Stimulated activated CD4-positive, alpha-beta T cell treated with anti-CD3 and anti-CD28 coated beads, Interleukin-1b, Interleukin-23, amount 100 ng/mL, for 4 hours (primary cell): Measurements from ENCODE around the gene TAS1R3.
A peak's percentile ranks its signal among the peaks of the same experiment; 100 is the strongest.
"Not testable (repeated sequence)": the region's sequence is repeated elsewhere in the genome, so short reads cannot be mapped to it uniquely, and the experiment has no call there.

Experiments used
- DNase-seq, 2 donors: peaks; one replicate each; pipeline ENCODE4 v3.0.0-alpha.2; 2020; ENCODE audit warnings: low read depth in 2 of 2

Gene TAS1R3

DNA sequence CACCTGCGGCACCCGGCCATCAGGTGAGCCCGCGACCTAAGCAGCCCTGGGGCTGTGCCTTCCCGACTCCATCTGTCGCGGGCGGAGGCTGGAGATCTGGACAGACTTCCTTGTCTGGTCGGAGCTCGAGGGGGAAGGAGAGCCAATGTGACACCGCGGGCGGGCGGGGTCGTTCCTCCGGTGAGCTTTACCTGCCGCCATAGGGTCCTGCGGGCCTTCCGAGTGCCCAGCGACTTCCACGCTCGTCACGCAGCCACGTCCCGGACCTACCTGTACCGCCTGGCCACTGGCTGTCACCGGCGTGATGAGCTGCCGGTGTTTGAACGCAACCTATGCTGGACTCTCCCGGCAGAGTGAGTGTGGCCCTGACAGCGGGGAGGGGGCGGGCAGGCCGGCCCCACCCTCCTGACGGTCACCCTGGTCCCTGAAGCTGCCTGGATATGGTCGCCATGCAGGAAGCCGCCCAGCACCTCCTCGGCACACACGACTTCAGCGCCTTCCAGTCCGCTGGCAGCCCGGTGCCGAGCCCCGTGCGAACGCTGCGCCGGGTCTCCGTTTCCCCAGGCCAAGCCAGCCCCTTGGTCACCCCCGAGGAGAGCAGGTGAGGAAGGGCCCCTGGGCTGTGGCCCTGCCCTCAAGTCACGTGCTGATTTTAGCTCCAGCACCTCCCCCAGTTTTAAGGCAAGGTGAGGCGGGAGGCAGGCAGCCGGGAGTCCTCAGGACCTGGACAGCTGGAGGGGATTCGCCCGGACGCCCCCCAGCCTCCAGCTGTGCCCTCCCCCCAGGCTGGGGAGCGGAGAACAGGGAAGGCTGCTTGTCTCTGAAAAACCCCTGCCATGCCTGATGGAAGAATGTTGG lies 21.6 kb upstream of the TAS1R3 start:
- DNase-seq, result peak in 1 of 2 donors; percentile 21

DNA sequence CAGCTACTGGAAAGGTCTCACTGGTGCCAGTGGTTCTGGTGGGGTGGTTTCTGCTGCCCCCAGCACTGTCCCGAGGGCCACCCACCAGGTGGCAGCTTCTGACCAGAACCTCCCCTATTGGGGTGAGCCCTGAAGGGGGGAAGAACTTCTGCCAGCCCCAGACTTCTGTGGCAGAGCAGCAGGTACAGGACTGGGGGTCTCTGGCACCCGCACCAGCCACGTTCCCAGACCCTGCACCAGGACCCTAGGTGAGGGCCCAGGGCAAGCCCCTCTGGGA lies 21.0 kb upstream of the TAS1R3 start:
- no peak for DNase-seq

- no peak for DNase-seq
Observed at GRCh38 chr1:1310476-1311053, 20.5 kb upstream of the TAS1R3 start.

- no peak for DNase-seq
Observed at GRCh38 chr1:1311107-1312104, 19.7 kb upstream of the TAS1R3 start.

GRCh38 chr1:1312450-1313314 lies 18.4 kb upstream of the TAS1R3 start:
- no peak for DNase-seq

DNA sequence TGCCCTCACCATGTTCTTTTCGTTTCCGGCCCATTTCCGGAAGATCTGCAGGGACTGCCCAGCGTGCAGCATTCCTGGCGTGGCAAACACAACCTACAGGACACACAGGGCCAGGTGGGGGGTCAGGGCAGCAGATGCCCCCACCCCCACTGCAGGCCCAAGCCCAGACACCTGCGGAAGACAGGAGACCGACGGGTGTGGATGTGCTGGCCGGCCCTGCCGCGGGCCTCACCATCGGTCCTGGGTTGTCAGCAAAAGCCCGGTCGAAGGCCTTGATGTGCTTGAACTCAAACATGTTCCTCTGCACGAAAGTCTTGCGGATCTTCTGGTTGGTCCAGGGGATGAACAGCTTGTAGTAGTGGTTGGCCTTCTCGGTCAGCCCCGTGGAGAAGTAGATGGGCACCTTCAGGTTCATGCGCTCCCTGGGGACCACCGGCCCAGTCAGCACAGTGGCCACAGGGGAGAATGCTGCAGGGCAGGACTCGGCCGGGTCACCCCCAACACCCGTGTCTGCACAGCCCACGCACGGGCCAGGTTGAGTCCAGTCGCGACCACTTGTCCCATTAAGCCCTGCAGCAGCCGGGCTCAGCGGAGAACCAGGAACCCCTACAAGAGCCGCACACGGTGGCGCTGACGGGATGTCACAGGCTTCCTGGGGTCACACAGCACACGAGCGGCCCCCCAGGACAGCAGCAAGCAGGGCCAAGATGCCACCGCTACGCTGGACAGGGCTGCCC lies 17.4 kb upstream of the TAS1R3 start:
- no peak for DNase-seq

DNA sequence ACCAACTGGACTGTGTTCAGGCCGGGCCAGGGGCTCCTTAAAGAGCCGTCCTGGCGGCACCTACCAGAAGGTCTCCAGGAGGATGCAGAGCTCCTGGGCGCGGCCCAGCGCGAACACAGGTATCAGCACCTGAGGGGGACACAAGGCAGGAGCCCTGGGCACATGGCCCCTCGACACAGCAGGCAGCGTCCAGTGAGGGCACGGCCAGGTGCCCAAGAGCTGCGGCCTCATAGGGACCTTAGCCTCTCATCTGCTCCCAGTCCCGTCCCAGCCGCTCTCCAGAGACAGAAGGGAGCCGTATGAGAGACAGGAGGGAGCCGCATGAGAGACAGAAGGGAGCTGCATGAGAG lies 16.9 kb upstream of the TAS1R3 start:
- no peak for DNase-seq

GRCh38 chr1:1314678-1315335 lies 16.3 kb upstream of the TAS1R3 start:
- no peak for DNase-seq

- no peak for DNase-seq
Observed at GRCh38 chr1:1315435-1315954, 15.6 kb upstream of the TAS1R3 start.

- DNase-seq, result not testable (repeated sequence)
Observed at GRCh38 chr1:1316199-1316598, 14.9 kb upstream of the TAS1R3 start.

DNA sequence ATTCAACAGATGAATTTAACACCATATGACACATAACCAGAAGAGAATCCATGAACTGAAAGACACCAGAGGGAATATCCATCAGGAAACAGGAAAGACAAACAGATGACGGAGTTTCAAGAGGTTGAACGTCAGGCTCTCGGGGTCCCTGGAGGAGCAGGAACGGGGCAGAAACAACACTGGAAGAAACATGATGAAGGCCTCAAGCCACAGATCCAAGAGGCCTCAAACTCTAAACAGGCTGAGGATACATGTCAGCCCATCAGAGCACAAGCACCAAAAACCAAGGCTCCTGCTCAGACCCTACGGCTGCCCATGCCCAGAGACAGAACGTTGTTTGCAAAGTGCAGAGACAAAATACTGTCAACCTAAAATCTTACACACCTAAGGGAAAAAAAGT lies 13.7 kb upstream of the TAS1R3 start:
- no peak for DNase-seq

DNA sequence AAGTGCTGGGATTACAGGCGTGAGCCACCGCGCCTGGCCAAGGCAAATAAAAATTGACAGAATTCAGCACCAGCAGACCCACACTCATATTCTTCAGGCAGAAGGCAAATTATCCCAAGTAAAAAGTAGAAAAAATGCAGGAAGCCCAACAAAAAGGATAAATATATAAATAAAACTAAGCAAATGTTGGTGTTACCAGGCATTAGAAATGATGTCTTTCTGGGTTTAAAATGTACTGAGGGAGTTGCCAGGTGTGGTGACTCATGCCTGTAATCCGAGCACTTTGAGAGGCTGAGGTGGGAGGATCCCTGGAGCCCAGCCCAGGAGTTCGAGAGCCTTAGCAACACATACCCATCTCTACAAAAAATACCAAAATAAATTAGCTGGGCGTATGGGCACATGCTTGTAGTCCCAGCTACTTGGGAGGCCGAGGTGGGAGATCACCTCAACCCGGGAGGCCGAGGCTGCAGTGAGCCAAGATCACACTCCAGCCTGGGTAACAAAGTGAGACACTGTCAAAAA lies 12.9 kb upstream of the TAS1R3 start:
- DNase-seq, result no peak

DNA sequence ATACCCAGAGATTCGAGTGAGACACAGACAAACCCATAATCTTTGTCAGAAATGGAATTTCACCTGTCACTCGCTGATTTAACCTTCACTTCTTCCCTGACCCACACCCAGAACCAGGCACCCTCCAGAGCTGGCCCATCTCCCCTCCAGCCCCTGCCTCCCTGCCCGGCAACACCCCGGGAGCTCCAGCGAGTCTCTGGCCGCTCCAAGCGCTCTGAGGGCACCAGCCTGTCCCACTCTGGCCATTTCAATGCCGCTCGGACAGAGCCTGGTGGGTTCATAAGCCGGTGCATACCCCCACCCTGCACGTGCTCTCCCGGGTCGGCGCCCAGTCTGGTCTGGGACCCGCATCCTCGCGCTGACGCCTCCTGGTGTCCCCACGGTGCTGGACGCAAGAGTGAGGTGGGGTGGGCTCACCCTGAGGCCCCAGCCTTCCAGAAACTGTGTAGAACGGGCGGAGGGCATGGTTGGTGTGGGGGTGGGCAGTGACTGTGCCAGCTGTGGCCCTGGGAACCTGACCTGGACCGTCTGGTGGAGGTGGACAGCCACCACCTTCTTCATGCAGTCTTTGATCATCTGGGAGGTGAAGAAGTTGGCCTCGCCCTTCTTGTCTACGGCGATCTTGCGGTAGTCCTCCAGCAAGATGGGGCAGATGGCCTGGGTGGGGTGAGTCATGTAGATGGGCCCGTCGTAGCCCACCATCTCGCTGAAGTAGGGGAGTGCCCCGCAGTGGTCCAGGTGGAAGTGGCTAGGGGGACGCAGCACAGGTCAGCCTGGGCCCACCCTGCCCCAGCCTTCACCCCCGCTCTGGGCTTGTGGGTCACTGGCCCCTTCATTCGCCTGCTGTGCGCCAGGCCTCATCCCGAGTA lies 12.1 kb upstream of the TAS1R3 start:
- no peak for DNase-seq

DNA sequence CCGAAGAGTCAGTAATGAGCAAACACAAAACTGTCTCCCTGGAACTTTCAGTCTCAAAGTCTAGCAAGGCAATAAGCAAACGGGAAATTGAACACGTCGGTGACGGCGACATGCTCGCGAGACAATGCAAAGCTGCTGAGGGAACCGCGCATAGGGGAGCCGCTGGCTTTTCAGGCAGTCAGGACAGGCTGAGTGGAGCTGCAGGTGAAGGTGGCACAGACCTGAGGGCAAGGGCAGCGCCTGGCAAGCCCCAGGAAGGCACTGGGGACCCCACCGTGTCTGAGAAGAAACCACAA lies 11.5 kb upstream of the TAS1R3 start:
- no peak for DNase-seq

GRCh38 chr1:1320666-1321448 lies 10.2 kb upstream of the TAS1R3 start:
- no peak for DNase-seq

GRCh38 chr1:1321477-1321876 lies 9.6 kb upstream of the TAS1R3 start:
- no peak for DNase-seq

GRCh38 chr1:1322418-1322817 lies 8.7 kb upstream of the TAS1R3 start:
- DNase-seq, result no peak

DNA sequence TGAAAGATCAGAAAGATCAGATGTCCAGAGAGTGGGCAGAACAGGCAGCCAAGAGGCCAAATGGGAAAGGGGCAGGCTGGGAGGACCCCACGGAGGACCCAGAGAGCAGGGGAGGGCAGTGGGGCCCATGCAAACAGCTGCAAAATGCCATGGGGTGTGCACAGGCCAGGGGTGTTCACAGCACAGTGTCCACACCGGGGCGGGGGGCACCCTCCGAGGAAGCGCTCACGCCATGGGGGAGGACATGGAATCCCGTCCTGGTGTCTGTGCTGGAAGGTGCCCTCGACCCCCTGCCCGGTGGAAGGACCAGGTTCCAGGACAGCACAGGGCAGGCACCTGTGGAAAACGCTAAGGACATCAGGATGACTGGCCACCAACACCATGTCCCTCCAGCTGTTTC lies 8.1 kb upstream of the TAS1R3 start:
- DNase-seq, result no peak
